Neural cell (in vitro differentiated cells): Measurements from ENCODE around the gene SAT1.

Experiments
- EZH2 ChIP-seq: fragments of 200-600, 300-800 bp; shearing (Covaris generic), sonication (generic); IDR thresholded peaks from 2 replicates; pipeline ENCODE4 v1.6.1; 2014; ENCODE audit warnings: antibody characterized with exemption, low read length, borderline replicate concordance, mild to moderate bottlenecking; ENCODE audit not compliant: insufficient read depth, poor library complexity, severe bottlenecking
- MXI1 ChIP-seq: fragments of 450-650 bp; conservative IDR thresholded peaks from 2 replicates; pipeline ENCODE4 v1.6.1; 2014; ENCODE audit warnings: antibody characterized with exemption, mild to moderate bottlenecking; ENCODE audit not compliant: poor library complexity, severe bottlenecking
- POLR2AphosphoS5 ChIP-seq: IDR thresholded peaks from 2 replicates; pipeline ENCODE4 v1.6.1; 2012
- TF ChIP-seq, protein P1 (sequence below): fragments of 450-650 bp; IDR thresholded peaks from 2 replicates; pipeline ENCODE4 v1.5.1; 2014; ENCODE audit warnings: antibody characterized with exemption, mild to moderate bottlenecking, moderate library complexity; ENCODE audit not compliant: poor library complexity, severe bottlenecking
- TF ChIP-seq, protein P2 (sequence below): IDR thresholded peaks from 2 replicates; pipeline ENCODE4 v1.6.1; 2012; ENCODE audit warnings: borderline replicate concordance

GRCh38 chrX:23752740-23753415, 30.1 kb upstream of the SAT1 start:
- TF ChIP-seq, protein P1, sequence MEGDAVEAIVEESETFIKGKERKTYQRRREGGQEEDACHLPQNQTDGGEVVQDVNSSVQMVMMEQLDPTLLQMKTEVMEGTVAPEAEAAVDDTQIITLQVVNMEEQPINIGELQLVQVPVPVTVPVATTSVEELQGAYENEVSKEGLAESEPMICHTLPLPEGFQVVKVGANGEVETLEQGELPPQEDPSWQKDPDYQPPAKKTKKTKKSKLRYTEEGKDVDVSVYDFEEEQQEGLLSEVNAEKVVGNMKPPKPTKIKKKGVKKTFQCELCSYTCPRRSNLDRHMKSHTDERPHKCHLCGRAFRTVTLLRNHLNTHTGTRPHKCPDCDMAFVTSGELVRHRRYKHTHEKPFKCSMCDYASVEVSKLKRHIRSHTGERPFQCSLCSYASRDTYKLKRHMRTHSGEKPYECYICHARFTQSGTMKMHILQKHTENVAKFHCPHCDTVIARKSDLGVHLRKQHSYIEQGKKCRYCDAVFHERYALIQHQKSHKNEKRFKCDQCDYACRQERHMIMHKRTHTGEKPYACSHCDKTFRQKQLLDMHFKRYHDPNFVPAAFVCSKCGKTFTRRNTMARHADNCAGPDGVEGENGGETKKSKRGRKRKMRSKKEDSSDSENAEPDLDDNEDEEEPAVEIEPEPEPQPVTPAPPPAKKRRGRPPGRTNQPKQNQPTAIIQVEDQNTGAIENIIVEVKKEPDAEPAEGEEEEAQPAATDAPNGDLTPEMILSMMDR: no peak
- TF ChIP-seq EZH2: no peak
- TF ChIP-seq POLR2AphosphoS5: no peak
- TF ChIP-seq MXI1: no peak
- TF ChIP-seq, protein P2, sequence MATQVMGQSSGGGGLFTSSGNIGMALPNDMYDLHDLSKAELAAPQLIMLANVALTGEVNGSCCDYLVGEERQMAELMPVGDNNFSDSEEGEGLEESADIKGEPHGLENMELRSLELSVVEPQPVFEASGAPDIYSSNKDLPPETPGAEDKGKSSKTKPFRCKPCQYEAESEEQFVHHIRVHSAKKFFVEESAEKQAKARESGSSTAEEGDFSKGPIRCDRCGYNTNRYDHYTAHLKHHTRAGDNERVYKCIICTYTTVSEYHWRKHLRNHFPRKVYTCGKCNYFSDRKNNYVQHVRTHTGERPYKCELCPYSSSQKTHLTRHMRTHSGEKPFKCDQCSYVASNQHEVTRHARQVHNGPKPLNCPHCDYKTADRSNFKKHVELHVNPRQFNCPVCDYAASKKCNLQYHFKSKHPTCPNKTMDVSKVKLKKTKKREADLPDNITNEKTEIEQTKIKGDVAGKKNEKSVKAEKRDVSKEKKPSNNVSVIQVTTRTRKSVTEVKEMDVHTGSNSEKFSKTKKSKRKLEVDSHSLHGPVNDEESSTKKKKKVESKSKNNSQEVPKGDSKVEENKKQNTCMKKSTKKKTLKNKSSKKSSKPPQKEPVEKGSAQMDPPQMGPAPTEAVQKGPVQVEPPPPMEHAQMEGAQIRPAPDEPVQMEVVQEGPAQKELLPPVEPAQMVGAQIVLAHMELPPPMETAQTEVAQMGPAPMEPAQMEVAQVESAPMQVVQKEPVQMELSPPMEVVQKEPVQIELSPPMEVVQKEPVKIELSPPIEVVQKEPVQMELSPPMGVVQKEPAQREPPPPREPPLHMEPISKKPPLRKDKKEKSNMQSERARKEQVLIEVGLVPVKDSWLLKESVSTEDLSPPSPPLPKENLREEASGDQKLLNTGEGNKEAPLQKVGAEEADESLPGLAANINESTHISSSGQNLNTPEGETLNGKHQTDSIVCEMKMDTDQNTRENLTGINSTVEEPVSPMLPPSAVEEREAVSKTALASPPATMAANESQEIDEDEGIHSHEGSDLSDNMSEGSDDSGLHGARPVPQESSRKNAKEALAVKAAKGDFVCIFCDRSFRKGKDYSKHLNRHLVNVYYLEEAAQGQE: no peak
